GM19372 (cell line): ENCODE results near the gene PBLD.
"Not testable (repeated sequence)": the region's sequence is repeated elsewhere in the genome, so short reads cannot be mapped to it uniquely, and the experiment has no call there.

Source experiments
- ATAC-seq: cut with Tn5 transposase; IDR thresholded peaks from one replicate; pipeline ENCODE4 v1.9.1; 2021; ENCODE audit warnings: mild to moderate bottlenecking, low read depth, moderate library complexity; ENCODE audit not compliant: unreplicated experiment

Gene PBLD

DNA sequence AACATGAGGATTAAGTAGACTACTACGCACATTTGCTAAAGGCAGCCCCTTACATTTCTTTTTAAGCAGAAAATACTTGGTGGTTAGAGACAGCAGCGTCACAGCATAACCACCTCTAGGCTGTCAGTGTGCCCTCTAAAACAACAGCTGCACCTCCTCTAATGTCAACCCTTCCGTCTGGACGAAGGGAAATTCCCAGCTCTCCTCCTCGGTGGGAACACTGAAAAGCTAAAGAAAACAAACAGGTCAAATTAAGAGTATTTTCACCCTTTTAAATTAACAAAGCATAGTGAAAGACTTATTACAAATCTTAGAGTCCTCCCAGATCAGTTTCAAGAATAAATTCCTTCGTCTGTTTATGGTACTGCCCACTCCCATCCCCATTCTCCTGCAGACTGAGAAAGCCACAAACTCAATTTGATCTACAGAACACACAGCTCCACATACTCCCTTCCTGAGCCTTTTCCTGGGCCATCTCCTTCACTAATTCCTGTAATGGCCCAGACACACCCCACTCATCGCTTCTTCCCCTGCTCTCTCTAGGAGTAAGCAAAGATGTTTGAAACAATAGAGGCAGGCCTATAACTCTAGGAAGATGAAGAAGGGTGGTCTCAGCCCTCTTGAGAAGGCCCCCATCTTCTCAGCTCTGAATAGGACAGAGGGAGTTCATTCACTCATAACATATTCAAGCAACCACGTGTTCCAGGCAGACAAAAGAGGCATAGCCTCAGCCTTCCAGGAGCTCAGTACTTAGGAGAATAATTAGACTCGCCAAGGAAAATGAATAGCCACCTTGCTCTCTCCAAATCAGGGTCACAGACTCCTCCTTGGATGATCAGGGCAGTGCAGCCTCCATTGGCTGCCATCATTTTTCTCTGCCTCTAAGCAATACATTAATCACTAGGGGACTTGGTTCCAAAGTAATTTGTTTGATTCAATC is 48.4 kb downstream of the PBLD start:
- no peak for ATAC-seq

DNA sequence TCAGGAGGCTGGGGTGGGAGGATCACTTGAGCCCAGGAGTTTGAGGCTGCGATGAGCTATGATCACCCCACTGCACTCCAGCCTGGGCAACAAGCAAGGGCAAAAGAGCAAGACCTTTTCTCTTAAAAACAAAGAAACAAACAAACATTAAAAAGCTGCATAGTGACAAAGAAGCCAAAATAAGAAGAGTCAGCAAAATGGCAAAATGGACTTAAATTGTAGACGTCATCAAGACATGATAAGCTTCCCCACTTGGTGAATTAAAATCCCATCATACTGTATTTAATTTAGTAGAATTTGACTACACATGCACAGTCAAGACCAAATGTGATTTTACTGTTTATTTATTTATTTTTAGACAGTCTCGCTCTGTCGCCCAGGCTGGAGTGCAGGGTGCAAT is 52.0 kb downstream of the PBLD start:
- ATAC-seq: no peak

DNA sequence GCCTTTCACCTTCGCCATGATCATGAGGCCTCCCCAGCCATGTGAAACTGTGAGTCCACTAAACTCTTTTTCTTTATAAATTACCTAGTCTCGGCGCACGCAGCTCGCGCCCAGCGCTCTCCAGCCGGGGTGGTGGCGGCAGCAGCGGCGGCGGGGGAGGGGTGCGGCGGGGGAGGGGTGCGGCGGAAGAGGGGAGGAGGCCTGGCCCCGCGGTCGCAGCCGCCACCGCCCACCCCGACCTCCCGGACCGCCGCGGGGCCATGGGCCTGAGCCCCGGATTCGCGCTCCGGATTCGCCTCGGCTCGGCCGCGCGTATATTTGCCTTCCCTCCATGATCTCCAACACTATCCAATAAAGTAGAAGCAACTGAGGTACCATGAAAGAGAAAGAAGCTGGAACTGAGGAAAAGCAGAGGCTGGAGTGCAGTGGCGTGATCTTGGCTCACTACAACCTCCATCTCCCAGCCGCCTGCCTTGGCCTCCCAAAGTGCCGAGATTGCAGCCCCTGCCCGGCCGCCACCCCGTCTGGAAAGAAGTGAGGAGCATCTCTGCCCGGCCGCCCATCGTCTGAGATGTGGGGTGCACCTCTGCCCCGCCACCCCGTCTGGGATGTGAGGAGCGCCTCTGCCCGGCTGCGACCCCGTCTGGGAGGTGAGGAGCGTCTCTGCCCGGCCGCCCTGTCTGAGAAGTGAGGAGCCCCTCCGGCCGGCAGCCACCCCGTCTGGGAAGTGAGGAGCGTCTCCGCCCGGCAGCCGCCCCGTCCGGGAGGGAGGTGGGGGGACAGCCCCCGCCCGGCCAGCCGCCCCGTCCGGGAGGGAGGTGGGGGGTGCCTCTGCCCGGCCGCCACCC is 53.6 kb downstream of the PBLD start:
- not testable (repeated sequence) for ATAC-seq

DNA sequence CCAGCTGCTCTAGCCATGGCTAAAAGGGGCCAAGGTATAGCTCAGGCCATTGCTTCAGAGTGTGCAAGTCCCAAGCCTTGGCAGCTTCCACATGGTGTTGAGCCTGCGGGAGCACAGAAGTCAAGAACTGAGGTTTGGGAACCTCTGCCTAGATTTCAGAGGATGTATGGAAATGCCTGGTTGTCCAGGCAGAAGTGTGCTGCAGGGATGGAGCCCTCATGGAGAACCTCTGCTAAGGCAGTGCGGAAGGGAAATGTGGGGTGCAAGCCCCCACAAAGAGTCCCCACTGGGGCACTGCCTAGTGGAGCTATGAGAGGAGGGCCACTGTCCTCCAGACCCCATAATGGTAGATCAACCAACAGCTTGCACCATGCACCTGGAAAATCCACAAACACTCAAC is 54.9 kb downstream of the PBLD start:
- ATAC-seq: not testable (repeated sequence)

DNA sequence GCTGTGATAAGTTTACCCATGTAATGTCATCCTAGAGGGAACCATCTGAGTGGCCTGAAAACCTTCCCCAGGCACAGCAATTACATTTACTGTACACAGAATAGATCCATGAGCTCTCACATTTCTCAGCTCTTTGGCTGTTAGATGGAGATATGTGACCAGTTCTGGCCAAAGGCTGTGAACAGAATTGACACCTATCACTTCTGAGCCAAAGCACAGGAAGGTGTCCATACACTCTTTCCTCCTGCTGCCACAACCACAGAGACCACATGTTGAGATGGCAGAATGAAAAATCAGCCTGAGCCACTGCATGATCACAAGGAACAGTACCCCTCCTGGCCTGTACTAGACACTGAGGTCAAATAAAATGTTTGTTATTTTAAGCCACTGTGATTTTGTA is 56.5 kb downstream of the PBLD start:
- no peak for ATAC-seq

DNA sequence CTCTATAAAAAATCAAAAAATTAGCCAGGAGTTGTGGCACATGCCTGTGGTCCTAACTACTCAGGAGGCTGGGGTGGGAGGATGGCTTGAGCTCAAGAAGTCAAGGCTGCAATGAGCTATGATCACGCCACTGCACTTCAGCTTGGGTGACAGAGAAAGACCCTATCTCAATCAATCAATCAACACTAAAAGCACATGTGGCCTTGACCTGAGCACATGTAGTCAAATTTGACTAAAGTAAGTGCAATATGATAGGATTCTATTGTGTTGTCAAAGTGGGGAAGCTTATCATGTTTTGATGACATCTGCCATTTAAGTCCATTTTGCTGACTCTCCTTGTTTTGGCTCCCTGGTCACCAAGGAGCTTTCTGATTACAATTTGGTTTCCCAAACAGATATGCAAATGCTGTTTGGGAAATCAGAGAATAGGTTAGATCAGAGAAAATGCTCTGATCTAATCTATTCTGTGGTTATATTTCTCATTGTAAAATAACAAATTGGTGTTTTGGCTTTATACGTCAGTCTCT is 57.1 kb downstream of the PBLD start:
- no peak for ATAC-seq

DNA sequence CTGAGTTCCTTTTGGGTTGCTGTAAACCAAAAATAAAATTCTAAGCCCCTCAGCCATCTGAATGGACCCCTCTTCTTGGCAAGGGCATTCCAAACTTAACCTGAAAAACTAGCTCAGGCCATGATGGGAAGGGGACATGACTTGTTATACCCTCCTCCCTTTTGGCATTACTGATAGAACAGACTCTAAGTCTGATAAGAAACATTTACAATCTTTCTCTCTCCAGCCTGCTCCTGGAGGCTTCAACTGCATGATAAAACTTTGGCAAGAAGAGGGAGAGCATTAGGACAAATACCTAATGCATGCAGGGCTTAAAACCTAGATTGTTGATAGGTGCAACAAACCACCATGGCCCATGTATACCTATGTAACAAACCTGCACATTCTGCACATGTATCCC is 59.9 kb downstream of the PBLD start:
- ATAC-seq: no peak

DNA sequence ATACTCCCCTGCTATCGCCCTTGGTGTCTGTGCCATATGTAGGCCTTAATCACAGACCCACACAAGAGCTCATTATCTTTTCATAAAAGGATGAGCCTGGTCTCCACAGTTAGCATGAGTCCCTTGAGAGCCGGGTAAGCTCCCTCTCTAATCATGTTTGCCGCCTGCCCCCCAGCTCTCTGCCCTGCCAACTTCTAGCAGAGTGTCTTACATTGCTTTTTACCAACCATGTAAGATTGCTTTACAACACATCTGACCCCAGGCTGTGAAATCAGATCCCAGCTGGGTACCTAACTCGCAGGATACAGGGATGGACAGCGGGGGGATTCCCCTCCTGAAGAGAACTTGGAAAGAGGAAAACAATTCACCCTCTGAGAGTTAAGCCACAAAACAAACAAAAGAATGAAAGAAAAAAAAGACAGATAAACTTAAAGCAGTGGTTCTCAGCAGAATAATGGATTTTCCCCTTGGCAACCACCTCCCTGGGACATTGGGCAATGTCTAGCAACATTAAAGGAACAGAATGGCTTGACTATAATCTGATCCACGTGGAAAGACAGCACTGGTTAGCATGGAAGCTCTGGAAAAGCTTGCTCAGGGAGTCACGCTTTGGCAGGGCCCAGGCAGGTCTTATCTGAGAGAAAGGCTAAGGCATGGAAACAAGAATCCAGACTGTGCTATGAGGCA is 61.4 kb downstream of the PBLD start:
- ATAC-seq: no peak

DNA sequence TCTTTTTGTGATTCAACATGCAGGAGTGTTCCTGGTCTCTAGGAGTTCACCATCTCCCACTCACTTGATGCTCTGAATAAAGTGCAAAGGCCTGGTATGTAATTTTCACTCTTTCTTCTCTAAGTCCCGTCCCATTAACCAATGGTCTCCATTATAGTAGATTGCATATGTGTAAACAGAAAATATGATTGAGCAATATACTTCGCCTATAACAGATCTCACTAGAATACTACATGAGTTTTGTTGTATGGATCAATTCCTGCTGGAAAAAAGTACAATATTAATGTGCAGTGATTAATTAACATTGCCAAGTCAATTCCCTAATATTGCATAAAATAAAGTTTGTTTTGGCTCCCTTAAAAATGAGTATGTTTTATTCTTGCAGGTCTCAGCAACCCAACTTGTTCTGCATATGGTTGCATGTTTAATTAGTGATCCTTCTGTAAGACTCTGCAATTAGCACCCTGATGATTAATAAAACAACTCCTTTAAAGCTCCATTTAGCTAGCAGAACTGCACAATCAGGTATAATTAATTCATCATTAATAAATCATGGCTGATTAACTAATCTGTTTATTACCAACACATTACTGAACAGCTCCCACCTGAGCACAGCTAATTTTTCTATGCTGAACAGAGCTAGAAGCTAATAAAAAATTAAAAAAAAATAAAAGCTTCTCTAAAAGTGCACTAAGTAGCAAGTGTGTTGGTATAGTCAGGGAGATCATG is 63.0 kb downstream of the PBLD start:
- ATAC-seq: no peak

DNA sequence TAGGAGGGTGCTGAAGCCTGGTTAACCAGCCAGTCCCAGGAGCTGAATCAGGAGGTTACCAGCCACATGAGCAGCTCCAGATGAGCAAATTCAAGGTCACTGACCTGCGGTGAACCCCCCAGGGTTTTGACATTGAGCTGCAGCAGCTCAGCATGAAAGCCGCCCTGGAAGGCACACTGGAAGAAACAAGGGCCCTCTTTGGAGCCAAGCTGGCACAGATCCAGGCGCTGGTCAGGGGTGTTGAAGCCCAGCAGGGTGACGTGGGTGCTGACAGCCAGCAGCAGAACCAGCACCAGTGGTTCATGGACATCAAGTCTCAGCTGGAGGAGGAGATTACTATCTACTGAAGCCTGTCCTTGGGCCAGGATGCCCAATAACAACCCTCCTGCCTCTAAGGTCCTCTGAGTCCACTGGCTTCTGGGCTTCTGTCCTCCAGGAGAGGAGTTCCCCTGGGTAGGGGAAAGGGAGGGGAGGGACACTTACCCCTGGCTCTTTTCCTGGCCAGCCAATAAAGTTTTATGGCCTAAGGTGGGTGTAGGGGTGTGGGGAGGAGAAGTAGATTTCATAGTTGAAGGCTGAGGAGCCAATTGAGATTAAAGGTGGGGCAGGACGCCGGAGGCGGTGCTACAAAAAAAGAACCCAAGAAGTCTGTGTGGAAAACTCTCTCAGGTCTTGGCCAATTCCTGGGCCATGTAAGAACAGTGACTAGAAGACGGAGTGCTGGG is 71.4 kb downstream of the PBLD start:
- no peak for ATAC-seq

DNA sequence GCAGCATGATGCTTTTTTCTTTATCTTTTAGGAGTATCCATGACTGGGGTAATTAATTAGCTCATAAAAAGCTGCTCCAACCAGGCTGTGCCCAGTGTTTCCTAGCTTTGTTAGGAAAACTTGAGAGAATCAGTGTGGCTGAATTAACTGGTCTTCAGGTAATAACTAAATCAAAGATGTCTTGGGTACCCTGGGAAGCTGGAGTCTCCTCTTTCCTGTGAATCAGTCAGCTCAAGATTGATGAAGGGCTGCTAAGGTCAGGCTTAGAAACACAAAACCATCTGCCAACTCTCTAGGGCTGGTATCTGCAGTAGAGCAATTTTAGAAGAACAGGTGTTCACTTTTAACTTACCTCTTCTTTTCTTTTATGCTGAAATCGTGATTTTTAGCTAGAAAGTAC is 79.4 kb downstream of the PBLD start:
- ATAC-seq: no peak

DNA sequence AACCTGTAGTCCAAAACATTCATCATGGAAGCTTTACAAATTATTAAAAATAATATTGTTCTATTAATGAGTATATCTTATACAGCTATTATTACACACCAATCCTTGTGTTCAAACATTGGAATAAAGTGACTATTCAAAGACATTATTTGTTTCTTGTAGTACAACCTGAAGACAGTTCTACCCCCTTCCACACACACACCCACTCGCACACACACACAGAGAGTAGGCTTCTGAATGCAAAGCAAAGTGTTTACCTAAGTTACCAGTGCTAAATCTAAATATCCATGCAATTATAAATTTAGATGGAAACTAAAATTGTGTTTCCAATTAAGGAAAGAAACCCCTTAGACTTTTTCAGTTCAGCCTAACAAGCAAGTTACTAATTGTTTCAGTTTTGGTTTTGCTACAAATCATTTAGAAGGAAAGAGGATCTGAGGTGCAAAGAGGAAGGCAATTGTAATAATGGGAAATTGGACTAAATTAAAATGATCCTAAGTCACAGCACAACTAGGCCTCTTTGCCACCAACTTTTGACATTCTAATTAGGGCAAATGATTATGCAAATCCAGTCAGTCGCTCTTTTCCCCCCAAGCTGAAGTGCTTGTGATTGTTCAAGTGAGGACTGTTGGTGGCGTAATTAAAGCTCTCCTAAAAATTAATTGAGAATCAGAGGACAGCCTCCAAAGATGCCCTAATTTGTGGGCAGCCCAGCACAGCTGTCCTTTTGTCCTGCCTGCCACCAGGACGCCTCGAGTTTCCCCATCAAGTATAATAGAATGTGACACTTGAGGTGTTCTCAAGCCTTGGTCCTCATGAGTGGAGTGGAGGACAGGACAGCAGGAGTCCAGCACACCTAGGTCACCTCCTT is 80.9 kb downstream of the PBLD start:
- ATAC-seq: no peak

DNA sequence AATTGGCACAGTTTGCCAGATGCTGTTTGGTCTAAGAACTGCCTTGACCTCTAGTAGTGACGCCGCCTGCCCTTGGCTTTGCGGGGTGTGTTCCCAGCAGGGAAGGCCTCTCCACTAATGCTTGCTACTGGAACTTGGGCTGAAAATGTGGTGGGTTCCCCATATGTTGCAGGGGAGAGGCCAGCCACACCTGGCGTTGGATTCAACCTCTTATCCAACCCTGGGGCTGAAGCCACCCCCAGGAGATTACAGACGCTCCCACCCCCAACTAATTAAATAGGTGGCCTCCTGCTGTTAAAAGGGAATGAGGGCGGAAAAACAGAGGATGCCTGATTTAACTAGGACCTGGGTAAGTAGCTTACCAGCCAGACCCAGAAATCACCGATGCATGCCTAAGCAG is 81.6 kb downstream of the PBLD start:
- ATAC-seq: no peak

DNA sequence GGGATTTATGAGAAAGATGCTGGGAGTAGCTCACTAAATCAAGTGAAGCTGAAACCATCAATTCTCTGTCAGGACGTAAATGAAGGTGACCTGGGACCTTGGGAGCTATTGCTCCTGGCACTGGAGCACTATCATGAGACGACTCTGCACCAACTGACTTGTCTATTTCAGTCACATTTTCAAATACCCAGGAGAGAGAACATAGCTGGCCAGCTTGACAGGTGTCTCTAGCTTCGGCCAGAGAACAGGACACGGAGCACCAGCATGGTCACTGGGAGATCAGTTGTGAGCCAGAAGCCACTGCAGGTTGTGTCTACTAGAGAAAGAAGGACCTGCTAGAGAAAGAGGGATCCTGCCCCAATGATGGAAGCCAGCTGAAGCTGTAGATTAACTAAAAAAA is 83.4 kb downstream of the PBLD start:
- no peak for ATAC-seq

DNA sequence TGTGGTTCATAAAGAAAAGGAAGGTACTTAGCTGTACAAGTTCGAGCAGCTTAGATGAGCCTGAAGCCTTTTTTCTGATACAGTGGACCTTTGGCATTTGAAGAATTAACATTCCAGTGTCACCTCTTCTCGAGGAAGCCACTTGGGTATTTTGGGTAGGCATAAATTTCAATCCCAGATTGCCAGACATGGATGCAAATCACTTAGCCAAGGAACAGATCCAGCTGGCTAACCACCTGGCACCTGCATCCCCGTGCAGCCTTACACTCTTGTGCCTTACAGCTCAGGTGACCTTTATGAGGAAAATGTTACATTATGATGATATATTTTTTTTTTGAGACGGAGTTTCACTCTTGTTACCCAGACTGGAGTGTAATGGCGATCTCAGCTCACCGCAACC is 84.8 kb downstream of the PBLD start:
- ATAC-seq: no peak

DNA sequence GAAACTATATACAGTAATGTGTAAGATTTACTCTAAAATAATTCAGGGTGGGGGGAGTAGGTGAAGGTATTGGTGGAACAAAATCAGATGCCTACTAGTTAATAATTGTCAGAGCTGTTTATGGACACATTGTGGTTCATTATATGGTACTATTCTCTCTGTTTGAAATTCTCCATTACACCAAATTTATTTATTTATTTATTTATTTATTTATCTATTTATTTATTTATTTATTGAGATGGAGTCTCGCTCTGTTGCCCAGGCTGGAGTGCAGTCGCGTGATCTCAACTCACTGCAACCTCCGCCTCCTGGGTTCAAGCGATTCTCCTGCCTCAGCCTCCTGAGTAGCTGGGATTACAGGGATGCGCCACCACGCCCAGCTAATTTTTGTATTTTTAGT is 86.3 kb downstream of the PBLD start:
- not testable (repeated sequence) for ATAC-seq

DNA sequence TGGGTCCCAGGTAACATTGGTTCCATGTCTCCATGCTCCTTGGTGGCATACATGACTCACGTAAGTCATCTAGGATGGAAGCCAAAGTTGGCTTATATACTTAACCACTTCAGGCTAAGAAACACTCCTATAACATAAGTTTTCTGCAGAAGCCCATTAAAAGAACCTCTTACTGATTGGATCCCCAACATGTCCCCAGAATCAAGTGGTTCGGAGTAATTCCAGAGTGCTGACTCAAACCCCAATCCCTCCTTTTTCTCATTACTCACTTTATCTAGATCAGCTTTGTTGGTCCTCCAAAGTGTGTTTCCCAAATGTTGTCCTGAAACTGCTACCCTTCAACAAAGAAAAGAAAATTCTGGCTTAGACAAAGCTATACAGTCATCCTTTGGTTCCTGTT is 90.7 kb downstream of the PBLD start:
- no peak for ATAC-seq

DNA sequence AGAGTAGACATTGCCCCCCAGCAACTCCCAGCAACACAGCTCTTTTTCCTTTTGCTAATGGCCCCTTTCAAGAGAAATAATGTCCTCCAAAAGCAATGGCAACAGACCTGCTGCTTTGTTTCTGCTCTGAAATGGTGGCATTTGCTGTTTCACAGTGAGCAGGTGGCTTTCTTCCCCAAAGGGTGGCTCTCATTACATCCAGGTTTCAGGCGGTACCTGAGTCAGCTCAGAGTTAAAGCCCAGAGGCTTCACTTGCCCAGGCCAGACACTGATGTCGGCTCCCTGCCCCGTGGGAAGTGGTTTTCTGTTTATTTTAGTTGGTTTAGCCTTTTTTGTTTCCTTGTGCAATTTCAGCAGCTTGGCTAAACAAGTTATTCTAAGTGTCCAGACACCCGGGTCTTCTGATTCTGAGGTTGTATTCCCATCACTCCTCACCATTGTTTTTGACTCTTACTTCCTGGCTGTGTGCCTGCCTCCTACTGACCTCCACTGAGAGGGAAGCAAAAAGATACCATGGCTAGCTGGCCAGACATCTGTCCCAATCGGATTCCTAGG is 93.1 kb downstream of the PBLD start:
- ATAC-seq: no peak
